GM18499 (cell line): ENCODE results near the gene KIDINS220.

Experiments used
- ATAC-seq: cut with Tn5 transposase; IDR thresholded peaks from one replicate; pipeline ENCODE4 v1.9.1; 2021; ENCODE audit warnings: moderate number of reproducible peaks; ENCODE audit not compliant: insufficient read depth, unreplicated experiment

The KIDINS220 gene

GRCh38 chr2:8710951-8711350 lies 126.5 kb downstream of the KIDINS220 start:
- ATAC-seq: no peak

GRCh38 chr2:8709611-8710010 lies 127.8 kb downstream of the KIDINS220 start:
- ATAC-seq: no peak

GRCh38 chr2:8704906-8705305 lies 132.5 kb downstream of the KIDINS220 start:
- no peak for ATAC-seq

- ATAC-seq: no peak
Observed at GRCh38 chr2:8701681-8702379, 135.6 kb downstream of the KIDINS220 start.

GRCh38 chr2:8699839-8700238 lies 137.6 kb downstream of the KIDINS220 start:
- no peak for ATAC-seq

- ATAC-seq: no peak
Observed at GRCh38 chr2:8697190-8697589, 140.2 kb downstream of the KIDINS220 start.

- ATAC-seq: no peak
Observed at GRCh38 chr2:8694737-8695136, 142.7 kb downstream of the KIDINS220 start.

GRCh38 chr2:8693157-8693821 lies 144.1 kb downstream of the KIDINS220 start:
- no peak for ATAC-seq

- no peak for ATAC-seq
Observed at GRCh38 chr2:8692783-8693156, 144.6 kb downstream of the KIDINS220 start.

- no peak for ATAC-seq
Observed at GRCh38 chr2:8691859-8692437, 145.5 kb downstream of the KIDINS220 start.

- ATAC-seq: no peak
Observed at GRCh38 chr2:8685697-8686358, 151.6 kb downstream of the KIDINS220 start.

- no peak for ATAC-seq
Observed at GRCh38 chr2:8684878-8685696, 152.3 kb downstream of the KIDINS220 start.

- no peak for ATAC-seq
Observed at GRCh38 chr2:8684540-8684877, 152.9 kb downstream of the KIDINS220 start.

GRCh38 chr2:8682719-8683667 lies 154.4 kb downstream of the KIDINS220 start:
- no peak for ATAC-seq

- ATAC-seq: peak; percentile 42
Observed at GRCh38 chr2:8681786-8682692, 155.4 kb downstream of the KIDINS220 start, which contains the start of gene ID2. ID2 (plus strand) TSS chr2:8682056; CDS start chr2:8682166, 110 bp downstream.

- no peak for ATAC-seq
Observed at GRCh38 chr2:8680822-8681760, 156.3 kb downstream of the KIDINS220 start.
